Esophagus squamous epithelium (tissue), 4 donors: ENCODE measurements around the gene PSMB2.

Experiments
- CTCF ChIP-seq, 6 experiments: fragments of 450-650 bp in 4 of 6; fragments of 200-600 bp in 2 of 6; sonication (generic) in 2 of 6; IDR thresholded peaks; one replicate each; pipeline ENCODE4 v1.5.1; 2016 to 2019; ENCODE audit warnings: antibody characterized with exemption in 6 of 6, mild to moderate bottlenecking in 4 of 6, moderate library complexity in 4 of 6
- POLR2A ChIP-seq, 4 donors: fragments of 450-650 bp; IDR thresholded peaks; one replicate each; pipeline ENCODE4 v1.6.1; 2017; ENCODE audit warnings: antibody characterized with exemption in 4 of 4, mild to moderate bottlenecking in 4 of 4, moderate library complexity in 3 of 4

DNA sequence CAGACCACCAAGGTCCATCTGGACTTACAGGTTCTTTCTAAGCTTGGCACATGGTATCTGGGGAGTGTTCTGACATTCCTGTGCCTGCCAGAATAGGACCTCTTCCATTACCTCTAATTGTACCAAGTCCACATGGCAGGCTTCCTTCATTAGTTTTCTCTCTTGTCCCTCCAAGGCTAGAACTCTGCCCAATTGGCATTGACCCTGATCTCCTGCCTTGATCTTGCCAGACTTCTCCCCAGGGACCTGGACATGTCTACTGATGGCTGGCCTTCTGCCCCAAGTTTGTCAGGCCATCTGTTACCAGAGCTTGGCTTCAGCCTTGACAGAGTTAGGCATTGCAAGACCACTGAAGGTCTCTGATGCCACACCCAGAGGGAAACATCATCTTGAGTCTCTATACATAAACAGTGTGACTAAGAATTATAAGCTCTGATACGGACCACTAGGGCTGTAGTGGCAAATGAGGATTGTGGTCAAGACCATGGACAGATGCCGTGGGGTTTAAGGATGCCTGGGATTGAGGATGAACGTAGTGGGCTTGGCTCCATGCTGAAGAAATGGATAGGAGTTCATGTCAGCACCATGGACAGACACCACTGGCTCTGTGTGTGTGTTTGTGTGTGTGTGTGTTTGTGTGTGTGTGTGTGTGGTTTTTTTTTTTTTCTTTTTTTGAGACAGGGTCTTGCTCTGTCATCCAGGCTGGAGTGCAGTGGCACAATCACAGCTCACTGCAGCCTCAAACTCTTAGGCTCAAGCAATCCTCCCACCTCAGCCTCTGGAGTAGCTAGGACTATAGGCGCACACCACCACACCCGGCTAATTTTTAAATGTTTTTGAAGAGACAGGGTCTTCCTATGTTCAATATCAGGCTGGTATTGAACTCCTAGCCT, 19.5 kb upstream of the PSMB2 start:
- TF ChIP-seq CTCF (IDR thresholded peaks at IDR 0.05) (no peak), POLR2A (IDR thresholded peaks at IDR 0.05) (no peak)
